Adrenal gland (tissue), 5 donors: ENCODE measurements around the gene GNAT1.

Experiments
- CTCF ChIP-seq, 6 experiments: fragments of 450-650 bp in 4 of 6; fragments of 200-600 bp in 2 of 6; sonication (generic) in 1 of 6; IDR thresholded peaks; 1 replicate in 5 of 6; 2 replicates in 1 of 6; pipeline versions ENCODE4 v1.5.1 to v1.8.0; 2016 to 2021; ENCODE audit warnings: antibody characterized with exemption in 6 of 6, mild to moderate bottlenecking in 2 of 6, moderate library complexity in 1 of 6
- POLR2A ChIP-seq, 2 donors: fragments of 450-650 bp; IDR thresholded peaks; one replicate each; pipeline ENCODE4 v1.6.1; 2017; ENCODE audit warnings: antibody characterized with exemption in 2 of 2, mild to moderate bottlenecking in 2 of 2, moderate library complexity in 1 of 2
- donor health status: DM: no; HTN: no; CAD: no.

GRCh38 chr3:50220109-50220508 is 28.7 kb downstream of the GNAT1 start:
- TF ChIP-seq POLR2A (IDR thresholded peaks at IDR 0.05) (no peak), CTCF (IDR thresholded peaks at IDR 0.05) (no peak)
